Embryonic facial prominence (tissue), 1 donor: Measurements from ENCODE around the gene TBX5.
"Not testable (repeated sequence)": the region's sequence is repeated elsewhere in the genome, so short reads cannot be mapped to it uniquely, and the experiment has no call there.

ENCODE experiments used
- DNase-seq: peaks from one replicate; pipeline ENCODE4 v3.0.0-alpha.2; 2016; ENCODE audit errors: extremely low spot score

Gene TBX5

GRCh38 chr12:114384739-114385138, 21.2 kb downstream of the TBX5 start:
- no peak for DNase-seq

- no peak for DNase-seq
Measured at GRCh38 chr12:114381177-114381576, 24.8 kb downstream of the TBX5 start.

GRCh38 chr12:114371733-114372132, 34.2 kb downstream of the TBX5 start:
- no peak for DNase-seq

- no peak for DNase-seq
Measured at GRCh38 chr12:114371250-114371649, 34.7 kb downstream of the TBX5 start.

GRCh38 chr12:114368685-114369452, 37.1 kb downstream of the TBX5 start:
- DNase-seq, result no peak

GRCh38 chr12:114361992-114362391, 44.0 kb downstream of the TBX5 start:
- no peak for DNase-seq

- no peak for DNase-seq
Measured at GRCh38 chr12:114361545-114361944, 44.4 kb downstream of the TBX5 start.

- DNase-seq, result no peak
Measured at GRCh38 chr12:114360485-114360884, 45.5 kb downstream of the TBX5 start.

GRCh38 chr12:114355389-114356088, 50.4 kb downstream of the TBX5 start:
- DNase-seq, result no peak

GRCh38 chr12:114349239-114349638, 56.7 kb downstream of the TBX5 start:
- DNase-seq, result not testable (repeated sequence)

GRCh38 chr12:114347861-114348260, 58.1 kb downstream of the TBX5 start:
- DNase-seq, result no peak

- no peak for DNase-seq
Measured at GRCh38 chr12:114344831-114345230, 61.1 kb downstream of the TBX5 start.

- no peak for DNase-seq
Measured at GRCh38 chr12:114344303-114344663, 61.7 kb downstream of the TBX5 start.

- no peak for DNase-seq
Measured at GRCh38 chr12:114343585-114344302, 62.2 kb downstream of the TBX5 start.

GRCh38 chr12:114342656-114343055, 63.3 kb downstream of the TBX5 start:
- DNase-seq, result no peak

- DNase-seq, result no peak
Measured at GRCh38 chr12:114341635-114342034, 64.3 kb downstream of the TBX5 start.

- DNase-seq, result no peak
Measured at GRCh38 chr12:114340231-114340630, 65.7 kb downstream of the TBX5 start.

GRCh38 chr12:114339626-114340025, 66.3 kb downstream of the TBX5 start:
- no peak for DNase-seq

GRCh38 chr12:114335607-114336006, 70.3 kb downstream of the TBX5 start:
- DNase-seq, result no peak

GRCh38 chr12:114334395-114334794, 71.5 kb downstream of the TBX5 start:
- no peak for DNase-seq

GRCh38 chr12:114328292-114328691, 77.7 kb downstream of the TBX5 start:
- no peak for DNase-seq

- no peak for DNase-seq
Measured at GRCh38 chr12:114327765-114328164, 78.2 kb downstream of the TBX5 start.

GRCh38 chr12:114321524-114321923, 84.4 kb downstream of the TBX5 start:
- DNase-seq, result no peak
